Mesenteric fat pad (tissue), 1 donor: ENCODE measurements around the gene DKC1. TPM values are rescaled to one million over a fixed set of nuclear protein-coding genes. Genes with fewer than 3 reads are reported as not detected.
"Not testable (repeated sequence)": the region's sequence is repeated elsewhere in the genome, so short reads cannot be mapped to it uniquely, and the experiment has no call there.

Experiments used
- DNase-seq: peaks from one replicate; pipeline ENCODE4 v3.0.0-alpha.2; 2020; ENCODE audit warnings: low spot score
- total RNA-seq: library from RNA; stranded (reverse); fragmentation: NEBNext Ultra II Directional; extraction: Animal tissue kit (Norgen Biotek cat#: 25700); gene quantifications from one replicate; pipeline ENCODE4 v1.2.1, GENCODE V29; 2021
- donor health status: DM: yes; HTN: yes; CAD: no.

DKC1 gene
- total RNA-seq, 1 donor from 2014 or later = 46.8 TPM

- not testable (repeated sequence) for DNase-seq
Measured at GRCh38 chrX:154817048-154817618, 54.5 kb downstream of the DKC1 start.

- no peak for DNase-seq
Measured at GRCh38 chrX:154818916-154819770, 56.5 kb downstream of the DKC1 start.

GRCh38 chrX:154819771-154820341 is 57.2 kb downstream of the DKC1 start:
- DNase-seq = no peak

GRCh38 chrX:154821523-154821922 is 58.9 kb downstream of the DKC1 start:
- no peak for DNase-seq

- DNase-seq = no peak
Measured at GRCh38 chrX:154822029-154822428, 59.4 kb downstream of the DKC1 start.

- no peak for DNase-seq
Measured at GRCh38 chrX:154824638-154825037, 62.0 kb downstream of the DKC1 start.

- not testable (repeated sequence) for DNase-seq
Measured at GRCh38 chrX:154825586-154825985, 62.9 kb downstream of the DKC1 start.

Other genes with a start within 250 kb of the DKC1 start
- gene FAM3A, start 246.6 kb upstream of the DKC1 start, total RNA-seq = 36.5 TPM
- gene G6PD, start 216.0 kb upstream of the DKC1 start, total RNA-seq = 110 TPM
- gene IKBKG, start 215.2 kb upstream of the DKC1 start, total RNA-seq = 29.8 TPM
- gene CTAG1A, start 177.7 kb upstream of the DKC1 start, total RNA-seq = not detected
- gene CTAG1B, start 143.6 kb upstream of the DKC1 start, total RNA-seq = not detected
- not detected for gene CTAG2, start 109.3 kb upstream of the DKC1 start, total RNA-seq
- gene GAB3, start 11.8 kb upstream of the DKC1 start, total RNA-seq = 13.7 TPM
- 85.1 TPM for gene MPP1, start 42.6 kb downstream of the DKC1 start, total RNA-seq
- gene SMIM9, start 71.8 kb downstream of the DKC1 start, total RNA-seq = not detected
- gene F8A1, start 123.5 kb downstream of the DKC1 start, total RNA-seq = 32.8 TPM